Eye (tissue), 1 donor: ENCODE data around the gene AATF.

Experiments
- DNase-seq: peaks from one replicate; pipeline ENCODE4 v3.0.0-alpha.2; 2015

Gene AATF, protein sequence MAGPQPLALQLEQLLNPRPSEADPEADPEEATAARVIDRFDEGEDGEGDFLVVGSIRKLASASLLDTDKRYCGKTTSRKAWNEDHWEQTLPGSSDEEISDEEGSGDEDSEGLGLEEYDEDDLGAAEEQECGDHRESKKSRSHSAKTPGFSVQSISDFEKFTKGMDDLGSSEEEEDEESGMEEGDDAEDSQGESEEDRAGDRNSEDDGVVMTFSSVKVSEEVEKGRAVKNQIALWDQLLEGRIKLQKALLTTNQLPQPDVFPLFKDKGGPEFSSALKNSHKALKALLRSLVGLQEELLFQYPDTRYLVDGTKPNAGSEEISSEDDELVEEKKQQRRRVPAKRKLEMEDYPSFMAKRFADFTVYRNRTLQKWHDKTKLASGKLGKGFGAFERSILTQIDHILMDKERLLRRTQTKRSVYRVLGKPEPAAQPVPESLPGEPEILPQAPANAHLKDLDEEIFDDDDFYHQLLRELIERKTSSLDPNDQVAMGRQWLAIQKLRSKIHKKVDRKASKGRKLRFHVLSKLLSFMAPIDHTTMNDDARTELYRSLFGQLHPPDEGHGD

GRCh38 chr17:36948717-36949460 is at the start of gene AATF:
Gene AATF, plus strand, starts transcription at chr17:36948954. Its CDS starts 172 bp downstream, at chr17:36949126.
- peak; percentile 99 for DNase-seq

- peak; percentile 44 for DNase-seq
Observed at GRCh38 chr17:36899250-36900159, 49.2 kb upstream of the AATF start.

DNA sequence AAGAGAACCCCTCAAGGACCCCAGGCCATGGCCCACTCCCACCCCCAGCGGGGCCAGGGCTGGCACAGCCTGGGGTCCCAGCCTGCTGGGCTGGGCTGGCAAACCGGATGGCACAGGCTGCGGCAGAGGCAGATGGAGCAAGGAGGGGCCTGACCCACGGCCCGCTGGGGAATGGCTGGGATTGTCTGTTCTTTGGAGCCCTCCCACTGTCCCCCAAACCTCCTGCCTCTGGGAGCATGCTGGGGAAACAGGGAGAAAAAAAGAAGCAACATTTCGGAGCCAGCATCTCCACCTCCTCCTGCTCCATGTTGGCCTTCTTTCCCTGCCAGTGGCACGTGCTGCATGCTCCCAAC is 48.6 kb upstream of the AATF start:
- no peak for DNase-seq

DNA sequence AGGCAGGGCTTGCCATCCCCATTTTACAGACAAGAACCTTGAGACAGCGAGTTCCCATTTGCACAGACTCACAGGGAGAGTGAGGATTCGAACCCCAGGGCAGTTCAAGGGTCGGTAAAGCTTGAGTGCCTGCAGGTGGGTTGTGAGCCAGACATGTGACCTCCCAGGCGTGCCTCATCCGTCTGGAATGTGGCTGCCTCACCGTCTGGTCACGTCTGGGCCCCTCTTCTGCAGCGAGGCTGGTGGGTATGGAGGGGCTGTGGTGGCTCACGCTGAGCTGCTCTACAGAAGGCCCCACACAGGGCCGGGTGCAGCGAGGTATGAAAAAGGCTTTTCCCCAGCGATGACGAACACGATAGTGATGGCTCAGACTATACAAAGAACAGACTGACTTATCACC is 47.2 kb upstream of the AATF start:
- DNase-seq = peak; percentile 76

GRCh38 chr17:36907407-36907806 is 41.3 kb upstream of the AATF start:
- no peak for DNase-seq

GRCh38 chr17:36910513-36910912 is 38.2 kb upstream of the AATF start:
- DNase-seq = no peak

GRCh38 chr17:36911001-36911400 is 37.8 kb upstream of the AATF start:
- DNase-seq = no peak

DNA sequence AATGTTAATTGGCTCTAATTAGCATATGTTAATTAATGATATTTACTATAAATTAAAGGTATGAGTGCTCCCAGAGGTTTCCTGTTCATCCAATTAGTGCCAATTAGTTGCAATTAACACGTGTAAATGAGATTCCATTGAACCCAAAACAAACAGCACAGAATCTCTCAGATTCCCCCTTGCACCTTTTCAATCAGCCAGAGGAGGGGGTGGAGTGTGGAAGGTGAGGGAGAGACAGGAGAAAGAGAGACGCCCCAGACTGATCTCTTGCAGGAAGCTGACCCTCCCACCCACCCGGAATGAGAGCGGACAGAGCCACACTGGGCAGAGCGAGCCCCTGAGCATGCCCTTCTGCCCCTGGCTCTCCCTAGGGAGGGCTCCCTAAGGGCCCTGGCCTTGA is 35.6 kb upstream of the AATF start:
- DNase-seq = no peak

- peak; percentile 43 for DNase-seq
Observed at GRCh38 chr17:36918211-36918691, 30.5 kb upstream of the AATF start.

- DNase-seq = no peak
Observed at GRCh38 chr17:36919407-36919968, 29.3 kb upstream of the AATF start.

- peak; percentile 51 for DNase-seq
Observed at GRCh38 chr17:36920032-36921005, 28.4 kb upstream of the AATF start.

DNA sequence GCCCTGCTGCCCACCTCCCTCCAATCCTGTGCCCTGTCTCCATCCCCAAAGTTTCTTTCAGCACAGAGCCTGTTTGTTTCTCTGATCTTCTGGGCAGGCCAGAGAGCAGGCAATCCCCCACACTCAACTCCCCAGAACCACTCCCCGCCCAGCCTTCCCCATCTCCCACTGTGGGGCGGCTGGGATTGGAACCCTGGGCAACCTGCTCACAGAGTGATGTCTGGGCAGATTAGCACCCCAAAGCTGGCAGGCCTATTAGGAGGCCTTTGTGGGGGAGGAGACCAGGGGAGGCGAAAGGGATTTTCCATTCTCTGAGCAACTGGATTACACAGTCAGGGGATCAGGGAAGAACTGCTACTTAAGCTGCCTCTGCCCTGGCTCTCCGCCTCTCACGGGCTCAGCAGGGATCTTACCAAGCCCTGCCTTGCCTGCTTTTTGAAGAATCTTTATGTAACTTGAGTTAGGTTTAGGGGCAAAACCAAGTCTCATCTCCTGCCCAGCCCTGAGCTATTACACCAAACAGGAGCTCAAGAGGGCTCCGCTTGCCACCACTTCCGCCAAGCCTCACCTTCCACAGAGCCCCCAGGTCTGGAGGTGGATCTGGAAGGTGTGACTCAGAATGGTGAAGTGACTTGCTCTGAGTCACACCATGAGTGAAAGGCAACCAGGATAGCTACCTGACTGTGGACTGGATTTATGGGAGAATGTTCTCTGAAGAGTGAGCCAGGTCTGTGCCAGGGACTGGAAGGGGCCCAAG is 27.5 kb upstream of the AATF start:
- DNase-seq = peak; percentile 70

- DNase-seq = no peak
Observed at GRCh38 chr17:36922175-36922574, 26.6 kb upstream of the AATF start.

- DNase-seq = no peak
Observed at GRCh38 chr17:36923814-36924221, 24.9 kb upstream of the AATF start.

DNA sequence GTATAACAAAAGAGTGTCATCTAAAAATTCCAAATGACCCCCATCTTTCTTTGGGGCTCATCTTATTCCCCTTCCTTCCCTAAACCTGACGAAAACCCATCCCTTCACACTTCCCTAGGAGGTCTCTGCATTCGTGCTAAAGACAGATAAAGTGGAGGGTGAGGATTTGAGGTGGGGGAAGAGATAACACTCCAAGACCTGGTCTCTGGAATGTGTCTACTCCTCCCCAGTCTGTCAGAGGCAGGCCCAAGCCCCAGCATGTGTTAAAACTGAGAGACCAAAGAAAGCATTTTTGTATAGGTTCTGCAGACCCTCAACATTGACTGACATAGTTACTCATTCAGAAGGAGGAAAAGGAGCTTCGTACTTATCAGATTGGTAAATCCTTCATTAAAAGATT is 22.5 kb upstream of the AATF start:
- no peak for DNase-seq

DNA sequence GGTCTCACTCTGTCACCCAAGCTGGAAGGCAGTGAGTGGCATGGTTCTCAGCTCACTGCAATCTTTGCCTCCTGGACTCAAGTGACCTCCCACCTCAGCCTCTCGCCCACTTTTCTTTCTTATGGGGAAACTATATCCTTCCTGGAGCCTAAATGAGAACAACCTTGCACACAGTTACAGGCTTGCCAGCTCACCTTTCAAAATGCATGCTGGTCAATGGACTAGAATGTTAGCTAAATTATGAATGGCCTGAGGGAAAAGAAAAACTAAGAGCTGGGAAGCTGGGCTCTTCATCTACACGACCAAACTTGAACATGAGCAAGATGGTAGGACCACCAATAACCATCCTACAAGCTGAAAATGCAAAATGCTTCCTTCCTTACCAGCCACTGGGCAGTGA is 22.1 kb upstream of the AATF start:
- DNase-seq = no peak

DNA sequence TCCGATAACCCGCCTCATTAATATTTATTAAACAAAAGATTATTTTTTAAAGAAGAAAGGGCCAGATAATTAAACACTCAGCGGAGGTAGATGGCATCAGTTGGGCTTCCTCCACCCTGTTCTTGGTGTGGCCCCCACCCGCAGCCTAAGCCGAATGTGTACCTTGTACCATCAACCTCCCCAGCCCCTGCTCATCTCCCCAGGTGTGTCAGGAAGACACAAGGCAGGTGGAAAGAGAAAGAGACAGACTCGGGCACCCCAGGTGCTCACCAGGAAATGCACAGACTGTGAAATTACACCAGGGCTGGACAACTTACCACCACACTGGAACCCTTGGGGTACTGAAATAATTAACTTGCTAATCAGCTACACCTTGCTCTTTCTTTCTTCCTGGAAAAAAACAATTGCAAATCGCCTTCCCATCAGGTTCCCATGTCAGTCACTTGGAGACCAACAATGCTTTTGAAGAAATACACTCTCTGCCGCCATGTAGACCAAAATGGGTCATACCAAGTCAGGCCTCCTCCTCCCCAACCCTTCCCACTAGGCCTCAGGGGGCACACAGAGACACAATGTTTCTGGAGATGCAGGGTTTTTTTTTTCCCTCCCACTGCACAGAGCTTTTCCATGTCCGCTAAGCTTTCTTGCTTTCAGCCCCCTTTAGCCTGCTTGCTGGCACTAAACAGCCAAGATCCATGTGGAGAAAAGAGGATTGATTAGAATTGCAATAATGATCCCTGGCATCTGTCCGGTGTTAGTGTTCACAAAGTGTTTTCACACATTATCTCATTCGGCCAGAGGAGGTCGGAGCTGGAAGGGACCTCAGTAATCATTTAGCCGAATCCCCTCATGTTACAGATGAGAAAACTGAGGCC is 20.0 kb upstream of the AATF start:
- peak; percentile 60 for DNase-seq

DNA sequence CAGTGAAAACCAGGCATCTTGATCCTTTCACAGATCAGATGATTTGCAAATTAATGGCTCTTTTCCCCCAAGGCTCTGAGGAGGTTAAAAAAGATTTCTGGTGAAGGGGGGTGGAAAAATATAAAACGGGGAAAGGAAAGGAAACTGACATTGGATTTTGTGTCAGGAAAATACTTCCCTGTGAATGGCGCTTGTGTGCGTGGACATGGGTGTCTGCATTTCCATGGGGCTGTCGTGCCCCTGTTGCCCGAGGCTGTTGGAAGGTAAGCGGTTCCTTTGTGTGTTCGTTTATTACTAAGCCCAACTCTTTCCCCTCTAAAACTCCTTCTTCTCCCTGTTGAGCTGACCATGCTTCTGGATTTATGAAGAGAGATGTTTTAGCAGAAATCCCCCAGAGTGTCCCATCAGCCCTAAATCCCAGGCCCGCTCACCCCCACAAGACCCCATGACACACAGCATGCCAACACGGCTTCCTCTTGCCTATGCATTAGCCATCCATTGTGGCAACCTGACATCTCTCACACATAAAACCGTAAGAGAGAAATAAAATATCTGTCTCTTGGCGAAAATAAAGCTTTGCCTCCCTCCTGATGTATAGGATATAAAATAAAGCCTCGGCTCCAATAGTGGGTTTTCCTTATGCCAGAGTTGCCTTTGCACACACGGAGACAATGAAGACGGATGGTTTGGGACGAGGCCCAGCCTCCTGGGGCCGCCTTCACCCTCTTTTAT is 18.7 kb upstream of the AATF start:
- peak; percentile 51 for DNase-seq

DNA sequence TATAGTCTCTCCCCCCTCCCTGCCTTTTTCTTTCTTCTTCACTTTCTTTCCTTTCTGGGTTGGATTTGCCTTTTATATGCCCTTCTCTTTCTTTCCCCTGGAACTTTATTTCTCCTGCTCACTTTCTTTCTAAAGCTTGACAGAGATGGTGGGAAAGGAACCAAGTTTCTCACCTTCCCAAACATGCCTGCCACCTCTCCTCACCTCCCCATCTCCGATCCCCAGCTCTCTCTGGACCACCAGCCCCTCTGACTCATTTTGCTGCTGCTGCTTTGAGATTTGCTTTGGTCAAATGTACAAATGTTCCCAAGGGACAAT is 18.2 kb upstream of the AATF start:
- DNase-seq = peak; percentile 14
